HG02678 (cell line): ENCODE results near the gene PAX3.

Source experiments
- ATAC-seq: cut with Tn5 transposase; IDR thresholded peaks from one replicate; pipeline ENCODE4 v1.9.1; 2021; ENCODE audit warnings: mild to moderate bottlenecking, moderate library complexity; ENCODE audit not compliant: unreplicated experiment

The PAX3 gene

GRCh38 chr2:222310747-222311318, 12.0 kb upstream of the PAX3 start:
- no peak for ATAC-seq

GRCh38 chr2:222309766-222310165, 11.0 kb upstream of the PAX3 start:
- no peak for ATAC-seq

- no peak for ATAC-seq
These were observed 10.6 kb upstream of the PAX3 start for GRCh38 chr2:222309361-222309760.

- no peak for ATAC-seq
These were observed 9.4 kb upstream of the PAX3 start for GRCh38 chr2:222307978-222308730.

- no peak for ATAC-seq
These were observed 8.5 kb upstream of the PAX3 start for GRCh38 chr2:222307143-222307756.

GRCh38 chr2:222306393-222307142, 7.8 kb upstream of the PAX3 start:
- no peak for ATAC-seq

GRCh38 chr2:222305516-222306392, 7.0 kb upstream of the PAX3 start:
- ATAC-seq, result peak; percentile 37

- ATAC-seq, result no peak
These were observed 6.1 kb upstream of the PAX3 start for GRCh38 chr2:222304737-222305515.

GRCh38 chr2:222303828-222304736, 5.3 kb upstream of the PAX3 start:
- ATAC-seq, result no peak

- no peak for ATAC-seq
These were observed 4.4 kb upstream of the PAX3 start for GRCh38 chr2:222303045-222303827.

- ATAC-seq, result no peak
These were observed 3.6 kb upstream of the PAX3 start for GRCh38 chr2:222302178-222303018.

- ATAC-seq, result no peak
These were observed 3.0 kb upstream of the PAX3 start for GRCh38 chr2:222301796-222302118.

GRCh38 chr2:222301053-222301795, 2.4 kb upstream of the PAX3 start:
- ATAC-seq, result no peak

- no peak for ATAC-seq
These were observed 1.9 kb upstream of the PAX3 start for GRCh38 chr2:222300726-222301052.

GRCh38 chr2:222299906-222300725, 1.3 kb upstream of the PAX3 start:
- ATAC-seq, result no peak

GRCh38 chr2:222298001-222298310, 842 bp downstream of the PAX3 start:
- ATAC-seq, result no peak
